Vagina (tissue), 2 donors: ENCODE data around the gene TTC7B.

Experiments used
- CTCF ChIP-seq, 3 experiments: fragments of 450-650 bp in 2 of 3; fragments of 200-600 bp in 1 of 3; sonication (generic) in 1 of 3; IDR thresholded peaks; one replicate each; pipeline ENCODE4 v1.5.1; 2017 to 2019; ENCODE audit warnings: antibody characterized with exemption in 3 of 3, mild to moderate bottlenecking in 2 of 3, moderate library complexity in 2 of 3
- POLR2A ChIP-seq, 2 donors: fragments of 450-650 bp; IDR thresholded peaks; one replicate each; pipeline ENCODE4 v1.6.1; 2017; ENCODE audit warnings: antibody characterized with exemption in 2 of 2, mild to moderate bottlenecking in 2 of 2, moderate library complexity in 2 of 2

- no peak for TF ChIP-seq CTCF (IDR thresholded peaks at IDR 0.05)
- no peak for TF ChIP-seq POLR2A (IDR thresholded peaks at IDR 0.05)
Measured at GRCh38 chr14:90599748-90600507, 216.3 kb downstream of the TTC7B start.
